ENCODE data around the gene RPS25.
"Not testable (repeated sequence)": the region's sequence is repeated elsewhere in the genome, so short reads cannot be mapped to it uniquely, and the experiment has no call there.

RPS25 gene

DNA sequence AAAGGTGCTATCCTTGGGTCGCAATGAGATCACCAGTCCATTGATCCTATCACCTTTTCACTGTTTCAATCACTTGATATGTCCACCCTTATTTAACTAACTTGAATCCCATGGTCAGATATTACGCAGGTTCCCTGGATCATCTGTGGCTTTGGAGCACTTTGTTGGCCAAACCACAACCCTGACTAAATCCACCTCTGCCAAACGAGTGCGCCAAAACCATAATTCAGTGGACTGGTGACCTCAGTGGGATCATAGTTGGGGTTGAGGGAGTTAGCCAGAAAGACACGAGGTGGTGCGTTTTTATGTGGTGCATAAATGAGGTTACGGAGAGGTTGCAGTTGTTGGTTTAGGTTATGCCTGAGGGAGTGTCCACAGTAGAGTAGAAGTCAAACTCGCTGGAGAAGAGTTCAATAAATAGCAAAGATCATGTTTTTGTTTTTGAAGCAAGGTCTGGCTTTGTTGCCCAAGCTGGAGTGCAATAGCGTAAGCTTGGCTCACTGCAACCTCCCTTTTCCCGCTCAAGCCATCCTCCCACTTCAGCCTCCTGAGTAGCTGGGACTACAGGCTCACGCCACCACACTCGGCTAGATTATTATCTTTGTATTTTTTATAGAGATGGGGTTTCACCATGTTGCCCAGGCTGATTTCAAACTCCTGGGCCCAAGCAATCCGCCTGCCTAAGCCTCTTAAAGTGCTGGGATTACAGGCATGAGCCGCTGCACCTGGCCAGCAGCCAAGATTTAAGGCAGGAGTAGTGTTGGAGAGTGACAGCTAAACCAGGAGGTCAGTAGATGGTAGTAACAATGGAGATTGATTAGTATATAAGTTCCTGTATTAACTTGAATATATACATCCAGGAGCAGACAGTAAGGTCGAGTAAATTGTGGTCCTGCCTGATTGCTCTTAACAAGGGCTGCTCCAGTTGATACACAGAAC, 42.1 kb downstream of the RPS25 start:
- in situ Hi-C loops (cut with HindIII; ENCODE audit: low sequenced_read_pairs): no loop called here

DNA sequence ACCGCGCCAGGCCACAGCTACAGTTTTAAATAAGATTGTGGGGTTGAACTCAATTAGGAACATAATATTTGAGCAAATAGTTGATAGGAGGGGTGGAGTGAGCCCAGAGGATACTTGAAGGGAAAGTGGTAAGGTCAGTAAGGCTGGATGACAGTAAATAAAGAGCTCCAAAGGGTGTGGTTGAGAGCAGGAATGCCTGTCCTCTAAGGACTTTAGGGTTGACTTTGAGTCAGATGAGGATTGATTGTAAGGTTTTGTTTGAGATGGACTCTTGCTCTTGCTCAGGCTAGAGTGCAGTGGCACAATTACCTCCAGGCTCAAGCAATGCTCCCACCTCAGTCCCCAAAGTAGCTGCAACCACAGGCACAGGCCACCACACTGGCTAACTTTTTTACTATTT, 44.2 kb downstream of the RPS25 start:
- in situ Hi-C loops (cut with HindIII; ENCODE audit: low sequenced_read_pairs): no loop called here

DNA sequence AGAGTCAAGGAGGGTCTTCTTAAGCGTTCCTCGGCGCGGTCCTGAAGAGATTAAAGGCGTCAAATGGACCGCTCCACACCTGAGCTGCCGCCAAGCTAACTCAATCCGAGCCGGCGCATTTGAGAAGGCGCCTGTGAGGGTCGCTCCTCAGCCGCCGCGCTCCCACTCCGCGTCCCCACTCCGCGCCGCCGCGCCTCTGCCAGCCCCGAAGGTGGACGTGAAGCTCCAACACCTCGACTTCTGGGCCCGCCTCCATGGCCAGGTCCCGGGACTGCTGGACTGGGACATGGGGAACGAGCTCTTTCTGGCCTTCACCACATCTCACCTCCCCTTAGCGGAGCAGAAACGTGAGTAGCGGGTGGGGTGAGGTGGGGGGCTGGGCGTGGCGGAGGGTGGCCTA, 46.5 kb downstream of the RPS25 start, which contains the start of gene FOXR1:
Gene FOXR1 (plus strand): TSS at position 116 of the 400 bp plus-strand sequence. CDS start 171 bp downstream, at position 287.
- in situ Hi-C loops (cut with HindIII; ENCODE audit: low sequenced_read_pairs): no loop called here

DNA sequence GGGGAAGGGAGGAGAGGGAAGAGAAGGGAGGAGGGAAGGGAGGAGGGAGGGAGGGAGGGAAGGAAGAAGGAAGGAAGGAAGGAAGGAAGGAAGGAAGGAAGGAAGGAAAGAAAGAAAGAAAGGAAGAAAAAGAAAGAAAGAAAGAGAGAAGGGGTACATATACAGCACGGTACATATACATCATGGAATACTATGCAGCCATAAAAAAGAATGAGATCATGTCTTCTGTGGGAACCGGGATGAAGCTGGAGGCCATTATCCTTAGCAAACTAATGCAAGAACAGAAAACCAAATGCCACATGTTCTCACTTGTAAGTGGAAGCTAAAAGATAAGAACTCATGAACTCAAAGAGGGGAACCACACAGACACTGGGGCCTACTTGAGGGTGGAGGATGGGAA, 48.6 kb downstream of the RPS25 start:
- in situ Hi-C loops (cut with HindIII; ENCODE audit: low sequenced_read_pairs): not testable (repeated sequence)
